K562 (cell line): ENCODE measurements around the gene C17orf114.

Experiments
- BMI1 ChIP-seq: fragments of 150-350 bp; IDR thresholded peaks from 2 replicates; pipeline ENCODE4 v1.6.1; 2014; ENCODE audit warnings: low read length
- CREB5 ChIP-seq: fragments of 250-450 bp; sonication (Bioruptor Pico); IDR thresholded peaks from 2 replicates; pipeline ENCODE4 v1.5.0; 2020; ENCODE audit warnings: mild to moderate bottlenecking
- CTCF ChIP-seq, 3 experiments: IDR thresholded peaks in 2 of 3; conservative IDR thresholded peaks in 1 of 3; 2 replicates each; pipeline ENCODE4 v1.5.1; 2011 to 2012; ENCODE audit warnings: low read length in 3 of 3, mild to moderate bottlenecking in 3 of 3, control low read depth in 2 of 3, improper control_type of control experiment in 1 of 3, inconsistent platforms in 1 of 3, low read depth in 1 of 3, mixed read lengths in 1 of 3, moderate library complexity in 1 of 3; ENCODE audit not compliant: insufficient read depth in 2 of 3
- DDX20 ChIP-seq: fragments of 450-650 bp; IDR thresholded peaks from 2 replicates; pipeline ENCODE4 v1.6.1; 2016; ENCODE audit warnings: missing genetic modification characterization, low read depth, mild to moderate bottlenecking, missing compliant biosample characterization, moderate library complexity
- FOXJ2 ChIP-seq: fragments of 200-800 bp; sonication (Bioruptor generic); IDR thresholded peaks from 2 replicates; pipeline ENCODE4 v1.6.1; 2016; ENCODE audit warnings: missing genetic modification characterization, missing compliant biosample characterization
- GTF3C2 ChIP-seq: IDR thresholded peaks from 3 replicates; pipeline ENCODE4 v1.6.1; 2011; ENCODE audit warnings: borderline replicate concordance, mild to moderate bottlenecking, moderate library complexity; ENCODE audit not compliant: insufficient read length; ENCODE audit errors: extremely low read depth
- HCFC1 ChIP-seq: IDR thresholded peaks from 2 replicates; pipeline ENCODE4 v1.6.1; 2012; ENCODE audit warnings: low read depth, low read length, improper control_type of control experiment
- HINFP ChIP-seq: fragments of 450-650 bp; conservative IDR thresholded peaks from 2 replicates; pipeline ENCODE4 v1.6.1; 2016; ENCODE audit warnings: missing genetic modification characterization, low read depth, mild to moderate bottlenecking, control low read depth, missing compliant biosample characterization
- MXD1 ChIP-seq: fragments of 250-450 bp; sonication (Bioruptor Pico); IDR thresholded peaks from 2 replicates; pipeline ENCODE4 v1.8.0; 2021; ENCODE audit warnings: borderline replicate concordance, mild to moderate bottlenecking, moderate library complexity; ENCODE audit not compliant: poor library complexity, severe bottlenecking
- NCOA2 ChIP-seq, 2 experiments: fragments of 450-650 bp; IDR thresholded peaks; 2 replicates each; pipeline ENCODE4 v1.6.1; 2018; ENCODE audit warnings: mild to moderate bottlenecking in 2 of 2, moderate library complexity in 1 of 2; ENCODE audit not compliant: partially characterized antibody in 2 of 2
- RBM17 ChIP-seq: fragments of 200-400 bp; formaldehyde crosslinking; IDR thresholded peaks from 2 replicates; pipeline ENCODE4 v1.6.1; 2017; ENCODE audit warnings: low read depth, mild to moderate bottlenecking, low read length, borderline replicate concordance
- SRSF1 ChIP-seq: fragments of 200-400 bp; formaldehyde crosslinking; IDR thresholded peaks from 2 replicates; pipeline ENCODE4 v1.6.1; 2017; ENCODE audit warnings: mild to moderate bottlenecking, low read depth, low read length, moderate library complexity
- UBTF ChIP-seq, 2 experiments: IDR thresholded peaks; 2 replicates each; pipeline ENCODE4 v1.6.1; 2012; ENCODE audit warnings: improper control_type of control experiment in 2 of 2, low read depth in 2 of 2, low read length in 2 of 2, borderline replicate concordance in 1 of 2
- ZKSCAN8 ChIP-seq: fragments of 200-800 bp; sonication (Bioruptor generic); IDR thresholded peaks from 2 replicates; pipeline ENCODE4 v1.6.1; 2016; ENCODE audit warnings: missing genetic modification characterization, missing compliant biosample characterization
- ZNF384 ChIP-seq: IDR thresholded peaks from 2 replicates; pipeline ENCODE4 v1.6.1; 2012; ENCODE audit warnings: low read depth, low read length, improper control_type of control experiment
- ZNF511 ChIP-seq: sonication (generic); formaldehyde crosslinking; IDR thresholded peaks from 2 replicates; pipeline ENCODE4 v1.8.0; 2022; ENCODE audit warnings: mild to moderate bottlenecking, missing genetic modification reagents

The C17orf114 gene

GRCh38 chr17:4782652-4783051, 19.5 kb downstream of the C17orf114 start (continued):
- TF ChIP-seq CTCF (IDR thresholded peaks at IDR 0.05 in 2 of 3, conservative IDR thresholded peaks at IDR 0.05 in 1 of 3; ENCODE audit: insufficient read depth in 2 of 3, low read depth in 1 of 3, low read length in 3 of 3) (peak; percentile 48 to 67 (median 50)), ZNF384 (no peak), UBTF (IDR thresholded peaks at IDR 0.05; ENCODE audit: borderline replicate concordance in 1 of 2, low read depth in 2 of 2, low read length in 2 of 2) (no peak), CREB5 (no peak), RBM17 (no peak), ZKSCAN8 (CRISPR knock-in tag) (no peak), BMI1 (no peak), FOXJ2 (tag) (no peak), SRSF1 (no peak), HINFP (tag) (no peak), ZNF511 (CRISPR knock-in tag) (peak; percentile 62; the same call in 1 of the 2 replicates), DDX20 (no peak), GTF3C2 (no peak), NCOA2 (IDR thresholded peaks at IDR 0.05; ENCODE audit: partially characterized antibody in 2 of 2) (no peak), HCFC1 (no peak), MXD1 (no peak)
